Measurements from ENCODE around the gene CDH23.
A peak's percentile ranks its signal among the peaks of the same experiment; 100 is the strongest.

The CDH23 gene

GRCh38 chr10:71708301-71708703 lies 311.6 kb downstream of the CDH23 start:
- H3K4me3 ChIP-seq (ENCODE audit: low read depth, low read length): no peak overlapping the region
- TF ChIP-seq, protein P1, sequence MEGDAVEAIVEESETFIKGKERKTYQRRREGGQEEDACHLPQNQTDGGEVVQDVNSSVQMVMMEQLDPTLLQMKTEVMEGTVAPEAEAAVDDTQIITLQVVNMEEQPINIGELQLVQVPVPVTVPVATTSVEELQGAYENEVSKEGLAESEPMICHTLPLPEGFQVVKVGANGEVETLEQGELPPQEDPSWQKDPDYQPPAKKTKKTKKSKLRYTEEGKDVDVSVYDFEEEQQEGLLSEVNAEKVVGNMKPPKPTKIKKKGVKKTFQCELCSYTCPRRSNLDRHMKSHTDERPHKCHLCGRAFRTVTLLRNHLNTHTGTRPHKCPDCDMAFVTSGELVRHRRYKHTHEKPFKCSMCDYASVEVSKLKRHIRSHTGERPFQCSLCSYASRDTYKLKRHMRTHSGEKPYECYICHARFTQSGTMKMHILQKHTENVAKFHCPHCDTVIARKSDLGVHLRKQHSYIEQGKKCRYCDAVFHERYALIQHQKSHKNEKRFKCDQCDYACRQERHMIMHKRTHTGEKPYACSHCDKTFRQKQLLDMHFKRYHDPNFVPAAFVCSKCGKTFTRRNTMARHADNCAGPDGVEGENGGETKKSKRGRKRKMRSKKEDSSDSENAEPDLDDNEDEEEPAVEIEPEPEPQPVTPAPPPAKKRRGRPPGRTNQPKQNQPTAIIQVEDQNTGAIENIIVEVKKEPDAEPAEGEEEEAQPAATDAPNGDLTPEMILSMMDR (IDR thresholded peaks at IDR 0.05; ENCODE audit: borderline replicate concordance, insufficient read depth, low read depth, low read length): peak; percentile 97

GRCh38 chr10:71708897-71709882 lies 312.5 kb downstream of the CDH23 start:
- TF ChIP-seq, protein P1 (IDR thresholded peaks at IDR 0.05; ENCODE audit: borderline replicate concordance, insufficient read depth, low read depth, low read length): no peak
- H3K4me3 ChIP-seq (ENCODE audit: low read depth, low read length): no peak overlapping the region

GRCh38 chr10:71710519-71710918 lies 313.8 kb downstream of the CDH23 start:
- TF ChIP-seq, protein P1 (IDR thresholded peaks at IDR 0.05; ENCODE audit: borderline replicate concordance, insufficient read depth, low read depth, low read length): no peak
- no peak overlapping the region for H3K4me3 ChIP-seq (ENCODE audit: low read depth, low read length)

- no peak overlapping the region for H3K4me3 ChIP-seq (ENCODE audit: low read depth, low read length)
- TF ChIP-seq, protein P1 (IDR thresholded peaks at IDR 0.05; ENCODE audit: borderline replicate concordance, insufficient read depth, low read depth, low read length): no peak
Measured at GRCh38 chr10:71711052-71711623, 314.4 kb downstream of the CDH23 start.

GRCh38 chr10:71712170-71712569 lies 315.4 kb downstream of the CDH23 start:
- no peak overlapping the region for H3K4me3 ChIP-seq (ENCODE audit: low read depth, low read length)
- TF ChIP-seq, protein P1 (IDR thresholded peaks at IDR 0.05; ENCODE audit: borderline replicate concordance, insufficient read depth, low read depth, low read length): no peak

- no peak overlapping the region for H3K4me3 ChIP-seq (ENCODE audit: low read depth, low read length)
- TF ChIP-seq, protein P1 (IDR thresholded peaks at IDR 0.05; ENCODE audit: borderline replicate concordance, insufficient read depth, low read depth, low read length): no peak
Measured at GRCh38 chr10:71712572-71713134, 315.9 kb downstream of the CDH23 start.

All from GM12875 (cell line).